SJSA1 (cell line): ENCODE data around the gene SELENOT. TPM values are rescaled to one million over a fixed set of nuclear protein-coding genes. Genes with fewer than 3 reads are reported as not detected.

ENCODE experiments used
- DNase-seq, 2 experiments: peaks; one replicate each; pipeline ENCODE4 v3.0.0-alpha.2; 2015 to 2020; ENCODE audit warnings: low spot score in 2 of 2, low read depth in 1 of 2
- H3K27ac ChIP-seq: fragments of 250-450 bp; sonication (Bioruptor Pico); 2 replicates; pipeline ENCODE4 v1.5.1; 2020; ENCODE audit warnings: mild to moderate bottlenecking, moderate library complexity
- H3K27me3 ChIP-seq: fragments of 250-450 bp; sonication (Bioruptor Pico); replicated peaks from 2 replicates; pipeline ENCODE4 v1.5.1; 2020; ENCODE audit warnings: mild to moderate bottlenecking, moderate library complexity
- H3K36me3 ChIP-seq: fragments of 250-450 bp; sonication (Bioruptor Pico); 2 replicates; pipeline ENCODE4 v1.5.1; 2020; ENCODE audit warnings: mild to moderate bottlenecking
- H3K4me1 ChIP-seq: fragments of 250-450 bp; sonication (Bioruptor Pico); replicated peaks from 2 replicates; pipeline ENCODE4 v1.6.1; 2021; ENCODE audit warnings: mild to moderate bottlenecking
- H3K4me3 ChIP-seq: fragments of 250-450 bp; sonication (Bioruptor Pico); 2 replicates; pipeline ENCODE4 v1.5.1; 2020; ENCODE audit warnings: mild to moderate bottlenecking
- H3K9me3 ChIP-seq: fragments of 250-450 bp; sonication (Bioruptor Pico); replicated peaks from 2 replicates; pipeline ENCODE4 v1.5.1; 2020; ENCODE audit warnings: mild to moderate bottlenecking
- total RNA-seq: library from RNA; depleted of rRNA; stranded (reverse); fragments of >200 nt; shearing (Covaris generic); gene quantifications from 2 replicates; pipeline ENCODE4 v1.2.3, GENCODE V29; 2014; rRNA removed

Gene SELENOT, protein sequence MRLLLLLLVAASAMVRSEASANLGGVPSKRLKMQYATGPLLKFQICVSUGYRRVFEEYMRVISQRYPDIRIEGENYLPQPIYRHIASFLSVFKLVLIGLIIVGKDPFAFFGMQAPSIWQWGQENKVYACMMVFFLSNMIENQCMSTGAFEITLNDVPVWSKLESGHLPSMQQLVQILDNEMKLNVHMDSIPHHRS
- 79.7 and 181 TPM in 2 replicates for total RNA-seq

DNA sequence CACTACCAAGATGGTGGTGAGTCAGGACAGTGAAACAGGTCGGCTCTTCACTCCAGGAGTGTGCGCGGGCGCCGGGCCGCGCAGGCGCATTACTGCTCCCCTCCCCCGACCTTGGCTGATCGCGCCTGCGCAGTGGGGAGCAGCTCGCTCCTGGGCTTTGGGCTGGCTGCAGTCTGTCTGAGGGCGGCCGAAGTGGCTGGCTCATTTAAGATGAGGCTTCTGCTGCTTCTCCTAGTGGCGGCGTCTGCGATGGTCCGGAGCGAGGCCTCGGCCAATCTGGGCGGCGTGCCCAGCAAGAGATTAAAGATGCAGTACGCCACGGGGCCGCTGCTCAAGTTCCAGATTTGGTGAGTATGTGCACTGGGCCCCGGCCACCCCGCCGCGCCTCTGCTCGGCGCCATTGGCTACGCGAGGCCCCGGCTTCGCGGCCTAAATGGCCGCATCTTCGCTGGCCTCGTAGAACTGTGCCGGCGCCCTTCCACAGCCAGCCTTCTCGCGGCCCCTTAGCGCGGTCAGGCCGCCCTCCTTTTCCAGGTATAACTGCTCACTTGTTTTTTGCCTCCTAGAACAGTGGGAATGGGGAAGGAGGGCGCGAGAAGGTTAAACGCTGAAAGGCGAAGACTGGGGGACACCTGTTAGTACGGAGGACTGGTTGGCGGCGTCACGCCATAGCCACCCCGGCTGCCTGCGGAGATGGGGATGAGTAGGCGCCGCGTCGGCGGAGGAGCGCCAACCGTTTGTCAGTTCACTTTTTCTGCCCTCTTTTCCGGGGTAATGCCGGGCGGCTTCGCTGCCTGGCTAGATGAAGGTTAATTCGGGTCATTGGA, at the start of gene SELENOT:
Gene SELENOT, plus strand, starts transcription at position 169 of the 827 bp plus-strand sequence. Its CDS starts 42 bp downstream, at position 211.
- no peaks in the 10 kb centered on the region for H3K9me3 ChIP-seq
- peak within 1 kb of the TSS; percentile 51 for H3K27ac ChIP-seq
- H3K27me3 ChIP-seq = no peaks in the 10 kb centered on the region
- H3K4me1 ChIP-seq = peaks cover 24% of the 10 kb centered on the region
- DNase-seq = peak; percentile 94 to 98
- H3K36me3 ChIP-seq = peaks cover 14% of the 10 kb centered on the region; the same call in 1 of the 2 replicates
- peak within 1 kb of the TSS; percentile 66 for H3K4me3 ChIP-seq

GRCh38 chr3:150555859-150556436, 47.2 kb upstream of the SELENOT start:
- H3K36me3 ChIP-seq = peaks cover 43% of the 10 kb centered on the region
- H3K4me1 ChIP-seq = no peaks in the 10 kb centered on the region
- no peak overlapping the region for H3K4me3 ChIP-seq
- H3K27me3 ChIP-seq = no peaks in the 10 kb centered on the region
- DNase-seq = no peak
- no peaks in the 10 kb centered on the region for H3K9me3 ChIP-seq
- H3K27ac ChIP-seq = no peak overlapping the region

GRCh38 chr3:150556792-150557191, 46.3 kb upstream of the SELENOT start:
- Histone ChIP-seq H3K4me1 (no peaks in the 10 kb centered on the region), H3K36me3 (peaks cover 40% of the 10 kb centered on the region), H3K27me3 (no peaks in the 10 kb centered on the region), H3K9me3 (no peaks in the 10 kb centered on the region), H3K4me3 (no peak overlapping the region), H3K27ac (no peak overlapping the region)
- DNase-seq = no peak

- H3K4me3 ChIP-seq = no peak overlapping the region
- no peak overlapping the region for H3K27ac ChIP-seq
- no peak for DNase-seq
- no peaks in the 10 kb centered on the region for H3K4me1 ChIP-seq
- no peaks in the 10 kb centered on the region for H3K27me3 ChIP-seq
- H3K9me3 ChIP-seq = no peaks in the 10 kb centered on the region
- H3K36me3 ChIP-seq = peaks cover 37% of the 10 kb centered on the region
Observed at GRCh38 chr3:150557725-150558124, 45.4 kb upstream of the SELENOT start.

- Histone ChIP-seq H3K9me3 (no peaks in the 10 kb centered on the region), H3K27ac (no peak overlapping the region), H3K4me3 (no peak overlapping the region), H3K36me3 (peaks cover 47% of the 10 kb centered on the region), H3K27me3 (no peaks in the 10 kb centered on the region), H3K4me1 (no peaks in the 10 kb centered on the region)
- DNase-seq = no peak
Observed at GRCh38 chr3:150564243-150564642, 38.9 kb upstream of the SELENOT start.

- Histone ChIP-seq H3K27ac (no peak overlapping the region), H3K36me3 (peaks cover 58% of the 10 kb centered on the region), H3K27me3 (no peaks in the 10 kb centered on the region), H3K9me3 (no peaks in the 10 kb centered on the region), H3K4me1 (no peaks in the 10 kb centered on the region), H3K4me3 (no peak overlapping the region)
- no peak for DNase-seq
Observed at GRCh38 chr3:150567328-150567727, 35.8 kb upstream of the SELENOT start.

DNA sequence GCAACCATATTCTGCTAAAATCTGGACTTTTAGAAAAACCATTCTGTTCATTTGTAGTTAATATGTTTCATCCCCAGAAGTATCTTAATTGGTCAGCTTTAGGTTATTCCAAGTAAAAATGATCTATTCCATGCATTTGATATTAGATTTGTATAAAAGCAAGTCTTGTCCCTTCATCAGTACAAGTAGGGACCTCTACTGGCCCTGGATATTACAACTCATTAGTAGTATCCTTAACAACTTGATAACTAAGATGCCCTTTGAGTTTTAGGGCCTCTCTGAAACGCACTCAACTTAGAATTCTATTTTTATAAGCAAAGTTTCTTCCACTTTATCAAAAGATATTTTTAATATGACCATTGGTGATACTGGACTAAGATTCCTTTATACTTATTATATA, 25.3 kb upstream of the SELENOT start:
- Histone ChIP-seq H3K27ac (no peak overlapping the region), H3K4me1 (no peaks in the 10 kb centered on the region), H3K4me3 (no peak overlapping the region), H3K9me3 (no peaks in the 10 kb centered on the region), H3K27me3 (no peaks in the 10 kb centered on the region), H3K36me3 (peaks cover 54% of the 10 kb centered on the region)
- no peak for DNase-seq

DNA sequence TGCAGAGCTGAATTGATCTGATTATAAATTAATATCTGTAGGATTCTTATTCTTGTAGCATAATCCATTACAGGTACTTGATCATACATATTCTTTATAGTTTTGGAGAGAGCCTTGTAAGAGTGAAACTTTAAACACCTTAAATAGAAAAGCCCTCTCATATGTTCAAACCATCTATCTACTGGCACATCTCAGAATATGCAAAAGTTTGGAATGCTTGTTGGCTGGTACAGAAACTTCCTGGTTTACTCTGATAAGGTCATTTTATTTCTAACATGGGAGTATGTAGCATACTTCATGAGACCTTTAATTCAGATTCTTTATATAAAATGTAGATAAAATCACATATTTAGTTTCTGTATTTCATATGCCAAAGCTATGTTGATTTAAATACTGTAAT, 21.9 kb upstream of the SELENOT start:
- no peak overlapping the region for H3K27ac ChIP-seq
- no peak for DNase-seq
- H3K36me3 ChIP-seq = peaks cover 69% of the 10 kb centered on the region
- no peaks in the 10 kb centered on the region for H3K27me3 ChIP-seq
- no peak overlapping the region for H3K4me3 ChIP-seq
- H3K4me1 ChIP-seq = no peaks in the 10 kb centered on the region
- H3K9me3 ChIP-seq = no peaks in the 10 kb centered on the region

DNA sequence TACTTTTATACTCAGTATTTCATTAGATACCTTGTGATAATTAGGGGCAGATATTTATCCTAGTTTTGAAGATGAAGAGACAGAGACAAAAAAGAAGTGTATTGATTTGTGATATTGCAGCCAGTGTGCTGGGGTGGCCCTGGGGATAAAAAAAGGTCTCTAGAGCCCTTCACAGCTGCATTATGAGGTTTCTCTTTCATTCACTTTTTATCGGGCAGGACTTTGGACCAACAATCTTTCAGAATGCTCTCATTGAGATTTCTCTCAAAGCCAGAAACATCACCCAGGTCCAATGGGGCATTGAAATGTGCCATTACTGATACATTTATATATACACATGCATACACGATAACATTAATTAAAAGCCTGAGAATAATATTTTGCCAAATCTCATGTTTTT, 20.5 kb upstream of the SELENOT start:
- Histone ChIP-seq H3K4me1 (no peaks in the 10 kb centered on the region), H3K9me3 (no peaks in the 10 kb centered on the region), H3K4me3 (no peak overlapping the region), H3K36me3 (peaks cover 57% of the 10 kb centered on the region), H3K27ac (no peak overlapping the region), H3K27me3 (no peaks in the 10 kb centered on the region)
- DNase-seq = no peak

DNA sequence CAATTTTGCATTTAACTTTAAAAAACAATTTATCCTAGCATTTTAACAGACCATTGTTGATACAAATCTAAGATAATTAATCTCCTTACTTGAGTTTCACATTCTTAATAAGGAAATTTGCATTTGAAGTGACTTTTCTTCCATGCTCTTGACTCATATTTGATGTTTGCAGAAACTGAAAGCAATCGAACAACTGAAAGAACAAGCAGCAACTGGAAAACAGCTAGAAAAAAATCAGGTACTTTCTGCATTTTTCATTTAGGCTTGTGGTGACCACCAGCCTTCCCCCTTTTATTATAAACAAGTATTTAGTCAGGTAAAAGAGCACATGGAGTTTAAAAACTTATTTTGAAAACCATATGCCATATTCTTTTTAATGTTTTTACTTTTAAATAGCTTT, 20.1 kb upstream of the SELENOT start:
- peaks cover 55% of the 10 kb centered on the region for H3K36me3 ChIP-seq
- no peak overlapping the region for H3K27ac ChIP-seq
- no peaks in the 10 kb centered on the region for H3K4me1 ChIP-seq
- no peaks in the 10 kb centered on the region for H3K9me3 ChIP-seq
- H3K27me3 ChIP-seq = no peaks in the 10 kb centered on the region
- no peak for DNase-seq
- no peak overlapping the region for H3K4me3 ChIP-seq

DNA sequence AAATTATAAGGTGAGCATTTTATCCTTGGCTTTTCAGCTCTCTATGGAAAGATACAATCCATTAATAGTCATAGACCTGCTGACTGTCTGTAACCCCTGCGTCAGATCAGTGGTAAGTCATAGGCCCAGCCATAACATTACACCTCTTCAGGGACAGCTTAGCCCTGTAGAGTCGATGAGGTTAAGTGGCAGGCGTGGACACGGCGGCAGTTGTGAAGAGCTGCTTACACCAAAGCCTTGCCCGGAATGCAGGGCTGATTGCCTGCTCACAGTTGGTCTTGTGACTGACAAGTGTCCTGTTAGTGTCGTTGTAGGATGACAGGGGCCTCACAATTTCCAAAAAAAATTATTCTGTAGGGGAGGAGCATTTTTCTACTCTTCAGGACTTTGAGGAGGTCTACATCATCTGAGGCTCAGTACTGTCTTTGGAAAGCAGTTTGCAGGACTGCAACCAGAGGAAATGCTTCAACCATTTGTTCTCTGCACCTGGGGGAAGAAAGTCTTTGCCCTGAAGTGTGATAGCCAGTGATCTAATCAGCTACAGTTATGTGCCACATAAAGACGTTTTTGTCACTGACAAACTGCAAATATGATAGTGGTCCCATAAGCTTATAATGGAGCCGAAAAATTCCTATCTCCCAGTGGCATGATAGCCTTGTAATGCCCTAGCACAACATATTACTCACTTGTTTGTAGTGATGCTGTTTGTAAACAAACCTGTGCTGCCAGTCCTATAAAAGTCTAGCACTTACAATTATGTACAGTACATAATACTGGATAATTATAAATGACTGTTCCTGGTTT, 14.9 kb upstream of the SELENOT start:
- Histone ChIP-seq H3K9me3 (no peaks in the 10 kb centered on the region), H3K27me3 (no peaks in the 10 kb centered on the region), H3K27ac (no peak overlapping the region), H3K36me3 (peaks cover 21% of the 10 kb centered on the region), H3K4me1 (no peaks in the 10 kb centered on the region), H3K4me3 (no peak overlapping the region)
- DNase-seq = no peak

DNA sequence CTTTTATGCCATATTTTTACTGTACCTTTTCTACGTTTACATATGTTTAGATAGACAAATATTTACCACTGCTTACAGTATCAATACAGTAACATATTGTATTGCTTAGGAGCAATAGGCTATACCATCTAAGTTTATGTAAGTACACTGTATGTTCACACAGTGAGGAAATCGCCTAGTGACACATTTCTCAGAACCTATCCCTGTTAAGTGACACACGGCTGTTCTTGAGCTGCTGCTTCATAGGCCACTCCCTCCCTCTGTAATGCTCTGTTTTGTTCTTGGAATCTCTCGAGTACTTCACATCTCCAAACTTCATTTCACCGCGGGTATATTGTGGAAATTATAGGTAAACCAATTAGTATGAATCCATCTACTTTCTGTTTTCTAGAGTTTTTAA, 13.4 kb upstream of the SELENOT start:
- H3K4me1 ChIP-seq = no peaks in the 10 kb centered on the region
- DNase-seq = no peak

GRCh38 chr3:150594150-150594549, 9.0 kb upstream of the SELENOT start:
- Histone ChIP-seq H3K4me1 (peaks cover 3% of the 10 kb centered on the region), H3K9me3 (no peaks in the 10 kb centered on the region), H3K36me3 (no peaks in the 10 kb centered on the region), H3K27me3 (no peaks in the 10 kb centered on the region), H3K27ac (no peak overlapping the region), H3K4me3 (no peak overlapping the region)
- DNase-seq = no peak

More for the DNA sequence above, 13.4 kb upstream of the SELENOT start:
- Histone ChIP-seq H3K4me3 (no peak overlapping the region), H3K9me3 (no peaks in the 10 kb centered on the region), H3K27ac (no peak overlapping the region), H3K36me3 (peaks cover 10% of the 10 kb centered on the region), H3K27me3 (no peaks in the 10 kb centered on the region)
